A673 (cell line): Measurements from ENCODE around the gene IFIT3.
"Not testable (repeated sequence)": the region's sequence is repeated elsewhere in the genome, so short reads cannot be mapped to it uniquely, and the experiment has no call there.

ENCODE experiments used
- EZH2 ChIP-seq: fragments of 200-600 bp; sonication (generic); IDR thresholded peaks from 2 replicates; pipeline ENCODE4 v1.6.1; 2017; ENCODE audit warnings: borderline replicate concordance, low read depth, mild to moderate bottlenecking, mixed read lengths, antibody characterized with exemption, low read length; ENCODE audit not compliant: poor library complexity, severe bottlenecking
- TF ChIP-seq, protein P1 (sequence below): fragments of 300-800, 200-600 bp; sonication (generic); conservative IDR thresholded peaks from 2 replicates; pipeline ENCODE4 v1.5.1; 2017; ENCODE audit warnings: low read depth, mild to moderate bottlenecking, antibody characterized with exemption, low read length, moderate library complexity, mixed read lengths

DNA sequence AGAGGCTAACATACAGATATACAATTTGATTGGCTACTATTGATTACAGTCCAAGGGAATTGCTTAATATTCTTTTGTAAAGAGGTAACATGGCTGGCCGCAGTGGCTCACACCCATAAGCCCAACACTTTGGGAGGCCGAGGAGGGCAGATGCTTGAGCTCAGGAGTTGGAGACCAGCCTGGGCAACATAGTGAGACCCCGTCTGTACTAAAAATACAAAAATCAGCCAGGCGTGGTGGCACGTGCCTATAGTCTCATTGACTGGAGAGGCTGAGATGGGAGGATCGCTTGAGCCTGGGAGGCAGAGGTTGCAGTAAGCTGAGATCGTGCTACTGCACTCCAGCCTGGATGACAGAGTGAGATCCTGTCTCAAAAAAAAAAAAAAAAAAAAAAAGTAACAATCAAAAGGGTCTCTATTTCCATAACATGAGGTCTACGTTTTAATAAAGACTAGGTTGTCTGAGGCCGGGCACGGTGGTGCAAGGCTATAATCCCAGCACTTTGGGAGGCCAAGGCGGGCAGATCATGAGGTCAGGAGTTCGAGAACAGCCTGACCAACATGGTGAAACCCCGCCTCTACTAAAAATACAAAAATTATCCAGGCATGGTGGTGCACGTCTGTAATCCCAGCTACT lies 3.8 kb downstream of the IFIT3 start:
- TF ChIP-seq, protein P1, sequence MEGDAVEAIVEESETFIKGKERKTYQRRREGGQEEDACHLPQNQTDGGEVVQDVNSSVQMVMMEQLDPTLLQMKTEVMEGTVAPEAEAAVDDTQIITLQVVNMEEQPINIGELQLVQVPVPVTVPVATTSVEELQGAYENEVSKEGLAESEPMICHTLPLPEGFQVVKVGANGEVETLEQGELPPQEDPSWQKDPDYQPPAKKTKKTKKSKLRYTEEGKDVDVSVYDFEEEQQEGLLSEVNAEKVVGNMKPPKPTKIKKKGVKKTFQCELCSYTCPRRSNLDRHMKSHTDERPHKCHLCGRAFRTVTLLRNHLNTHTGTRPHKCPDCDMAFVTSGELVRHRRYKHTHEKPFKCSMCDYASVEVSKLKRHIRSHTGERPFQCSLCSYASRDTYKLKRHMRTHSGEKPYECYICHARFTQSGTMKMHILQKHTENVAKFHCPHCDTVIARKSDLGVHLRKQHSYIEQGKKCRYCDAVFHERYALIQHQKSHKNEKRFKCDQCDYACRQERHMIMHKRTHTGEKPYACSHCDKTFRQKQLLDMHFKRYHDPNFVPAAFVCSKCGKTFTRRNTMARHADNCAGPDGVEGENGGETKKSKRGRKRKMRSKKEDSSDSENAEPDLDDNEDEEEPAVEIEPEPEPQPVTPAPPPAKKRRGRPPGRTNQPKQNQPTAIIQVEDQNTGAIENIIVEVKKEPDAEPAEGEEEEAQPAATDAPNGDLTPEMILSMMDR: not testable (repeated sequence)
- TF ChIP-seq EZH2: not testable (repeated sequence)
